Measurements from ENCODE around the gene CPN2. TPM values are rescaled to one million over a fixed set of nuclear protein-coding genes. Genes with fewer than 3 reads are reported as not detected.

The CPN2 gene, protein sequence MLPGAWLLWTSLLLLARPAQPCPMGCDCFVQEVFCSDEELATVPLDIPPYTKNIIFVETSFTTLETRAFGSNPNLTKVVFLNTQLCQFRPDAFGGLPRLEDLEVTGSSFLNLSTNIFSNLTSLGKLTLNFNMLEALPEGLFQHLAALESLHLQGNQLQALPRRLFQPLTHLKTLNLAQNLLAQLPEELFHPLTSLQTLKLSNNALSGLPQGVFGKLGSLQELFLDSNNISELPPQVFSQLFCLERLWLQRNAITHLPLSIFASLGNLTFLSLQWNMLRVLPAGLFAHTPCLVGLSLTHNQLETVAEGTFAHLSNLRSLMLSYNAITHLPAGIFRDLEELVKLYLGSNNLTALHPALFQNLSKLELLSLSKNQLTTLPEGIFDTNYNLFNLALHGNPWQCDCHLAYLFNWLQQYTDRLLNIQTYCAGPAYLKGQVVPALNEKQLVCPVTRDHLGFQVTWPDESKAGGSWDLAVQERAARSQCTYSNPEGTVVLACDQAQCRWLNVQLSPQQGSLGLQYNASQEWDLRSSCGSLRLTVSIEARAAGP
- total RNA-seq = 1 to 10 TPM in 1 of 2 donors, not detected in 1; 1.3 TPM

DNA sequence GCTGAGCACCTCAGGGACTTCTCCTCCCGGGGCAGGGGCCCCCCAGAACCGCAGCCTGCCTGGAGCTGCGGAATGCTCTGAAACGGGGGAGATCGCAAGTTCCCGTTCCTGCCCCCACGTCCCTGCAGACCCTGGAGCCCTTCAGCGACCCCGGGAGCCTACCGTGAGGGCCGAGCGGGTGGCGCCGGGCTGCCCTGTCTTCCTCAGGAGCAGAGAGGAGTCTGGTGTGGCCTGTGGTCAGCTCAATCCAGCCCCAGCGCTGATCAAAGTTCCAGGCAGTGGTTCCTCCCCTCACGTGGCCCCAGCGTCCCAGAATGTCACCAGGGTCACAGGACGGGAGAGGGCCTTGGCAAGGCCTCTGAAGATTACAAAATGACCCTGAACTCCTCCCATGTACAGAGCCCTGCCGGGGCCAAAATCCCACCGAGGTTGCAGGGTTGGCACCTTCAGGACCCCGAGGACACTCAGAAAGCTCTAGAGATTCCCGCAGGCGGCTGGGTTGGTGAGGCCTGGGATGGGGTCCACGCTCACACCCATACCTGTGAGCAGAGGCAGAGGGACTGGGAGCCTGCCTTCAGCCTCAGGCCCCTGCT, at the start of gene CPN2:
CPN2 (minus strand) TSS at position 249 of the 593 bp plus-strand sequence. CDS start 8,626 bp downstream, outside the sequence.
- intact Hi-C loops (cut with DNase I) = loop anchor here (10.0 kb wide), 1 partner anchor 686 kb away; no protein-coding TSS in a partner anchor
- WGBS = 89% methylated on average over 24 of the region's 24 CpGs
- no peak within 1 kb of the TSS for H3K4me3 ChIP-seq
- DNase-seq (ENCODE audit: low spot score) = no peak
- H3K27ac ChIP-seq = no peak within 1 kb of the TSS
- H3K36me3 ChIP-seq = no peaks in the 10 kb centered on the region
- no peaks in the 10 kb centered on the region for H3K9me3 ChIP-seq
- no peaks in the 10 kb centered on the region for H3K27me3 ChIP-seq (replicated peaks; ENCODE audit: insufficient read depth)
- TF ChIP-seq POLR2A (IDR thresholded peaks at IDR 0.05) = no peak
- TF ChIP-seq, protein P1, sequence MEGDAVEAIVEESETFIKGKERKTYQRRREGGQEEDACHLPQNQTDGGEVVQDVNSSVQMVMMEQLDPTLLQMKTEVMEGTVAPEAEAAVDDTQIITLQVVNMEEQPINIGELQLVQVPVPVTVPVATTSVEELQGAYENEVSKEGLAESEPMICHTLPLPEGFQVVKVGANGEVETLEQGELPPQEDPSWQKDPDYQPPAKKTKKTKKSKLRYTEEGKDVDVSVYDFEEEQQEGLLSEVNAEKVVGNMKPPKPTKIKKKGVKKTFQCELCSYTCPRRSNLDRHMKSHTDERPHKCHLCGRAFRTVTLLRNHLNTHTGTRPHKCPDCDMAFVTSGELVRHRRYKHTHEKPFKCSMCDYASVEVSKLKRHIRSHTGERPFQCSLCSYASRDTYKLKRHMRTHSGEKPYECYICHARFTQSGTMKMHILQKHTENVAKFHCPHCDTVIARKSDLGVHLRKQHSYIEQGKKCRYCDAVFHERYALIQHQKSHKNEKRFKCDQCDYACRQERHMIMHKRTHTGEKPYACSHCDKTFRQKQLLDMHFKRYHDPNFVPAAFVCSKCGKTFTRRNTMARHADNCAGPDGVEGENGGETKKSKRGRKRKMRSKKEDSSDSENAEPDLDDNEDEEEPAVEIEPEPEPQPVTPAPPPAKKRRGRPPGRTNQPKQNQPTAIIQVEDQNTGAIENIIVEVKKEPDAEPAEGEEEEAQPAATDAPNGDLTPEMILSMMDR (IDR thresholded peaks at IDR 0.05) = no peak
- TF ChIP-seq POLR2AphosphoS5 (IDR thresholded peaks at IDR 0.05) = no peak
- H3K4me1 ChIP-seq (replicated peaks) = no peaks in the 10 kb centered on the region

DNA sequence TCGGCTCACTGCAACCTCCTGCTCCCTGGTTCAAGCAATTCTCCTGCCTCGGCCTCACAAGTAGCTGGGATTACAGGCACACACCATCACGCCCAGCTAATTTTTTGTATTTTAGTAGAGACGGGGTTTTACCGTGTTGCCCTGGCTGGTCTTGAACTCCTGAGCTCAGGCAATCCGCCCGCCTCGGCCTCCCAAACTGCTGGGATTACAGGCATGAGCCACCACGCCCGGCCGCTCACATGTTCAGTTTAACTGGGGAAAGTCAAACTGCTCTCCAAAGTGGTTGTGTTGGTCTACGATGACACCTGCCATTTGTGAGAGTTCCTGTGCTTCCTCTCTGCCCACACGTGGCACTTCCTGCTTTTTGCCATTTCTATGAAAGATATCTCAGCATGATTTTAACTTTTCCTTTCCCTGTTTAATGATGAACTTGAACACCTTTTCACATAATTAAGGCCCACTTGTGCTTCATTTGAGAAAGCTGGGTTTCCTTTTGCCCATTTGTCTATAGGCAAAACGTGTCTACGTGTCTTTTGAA, 48.8 kb upstream of the CPN2 start:
- no peak for DNase-seq (ENCODE audit: low spot score)
- Histone ChIP-seq H3K27ac (no peak overlapping the region), H3K36me3 (no peaks in the 10 kb centered on the region), H3K4me1 (replicated peaks) (no peaks in the 10 kb centered on the region), H3K9me3 (no peaks in the 10 kb centered on the region), H3K27me3 (replicated peaks; ENCODE audit: insufficient read depth) (peaks cover 8% of the 10 kb centered on the region), H3K4me3 (no peak overlapping the region)
- 91% methylated on average over 15 of the region's 15 CpGs for WGBS
- intact Hi-C loops (cut with DNase I) = no loop called here
- TF ChIP-seq, protein P1 (IDR thresholded peaks at IDR 0.05) = no peak
- no peak for TF ChIP-seq POLR2AphosphoS5 (IDR thresholded peaks at IDR 0.05)

DNA sequence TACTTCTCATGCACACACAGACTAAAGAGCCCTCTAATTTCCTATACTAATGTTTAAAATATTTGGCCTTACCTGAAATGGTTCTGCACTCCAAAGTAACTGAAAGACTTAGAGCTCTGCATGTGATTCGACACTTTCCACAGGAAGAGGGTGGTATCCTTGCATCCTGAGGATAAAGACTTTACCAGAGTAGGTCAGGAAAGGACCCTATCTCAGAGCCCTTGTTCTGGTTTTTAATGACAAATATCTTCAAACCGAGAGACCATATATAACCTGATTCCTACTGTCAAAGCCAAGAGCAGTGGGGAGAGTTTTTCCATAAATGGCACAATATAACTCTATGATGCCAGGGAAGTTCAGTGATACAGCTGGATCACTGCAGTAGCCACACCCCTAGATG, 48.0 kb upstream of the CPN2 start, which contains the start of gene GP5:
GP5 (minus strand) TSS at position 101 of the 400 bp plus-strand sequence. CDS start 984 bp downstream, outside the sequence.
- Histone ChIP-seq H3K27me3 (replicated peaks; ENCODE audit: insufficient read depth) (peaks cover 8% of the 10 kb centered on the region), H3K4me3 (no peak within 1 kb of the TSS), H3K27ac (no peak within 1 kb of the TSS), H3K9me3 (no peaks in the 10 kb centered on the region), H3K36me3 (no peaks in the 10 kb centered on the region), H3K4me1 (replicated peaks) (no peaks in the 10 kb centered on the region)
- TF ChIP-seq POLR2A (IDR thresholded peaks at IDR 0.05) (no peak), POLR2AphosphoS5 (IDR thresholded peaks at IDR 0.05) (no peak)
- TF ChIP-seq, protein P1 (IDR thresholded peaks at IDR 0.05) = no peak
- intact Hi-C loops (cut with DNase I) = no loop called here
- no peak for DNase-seq (ENCODE audit: low spot score)
- 81% methylated on average over 2 of the region's 2 CpGs for WGBS

DNA sequence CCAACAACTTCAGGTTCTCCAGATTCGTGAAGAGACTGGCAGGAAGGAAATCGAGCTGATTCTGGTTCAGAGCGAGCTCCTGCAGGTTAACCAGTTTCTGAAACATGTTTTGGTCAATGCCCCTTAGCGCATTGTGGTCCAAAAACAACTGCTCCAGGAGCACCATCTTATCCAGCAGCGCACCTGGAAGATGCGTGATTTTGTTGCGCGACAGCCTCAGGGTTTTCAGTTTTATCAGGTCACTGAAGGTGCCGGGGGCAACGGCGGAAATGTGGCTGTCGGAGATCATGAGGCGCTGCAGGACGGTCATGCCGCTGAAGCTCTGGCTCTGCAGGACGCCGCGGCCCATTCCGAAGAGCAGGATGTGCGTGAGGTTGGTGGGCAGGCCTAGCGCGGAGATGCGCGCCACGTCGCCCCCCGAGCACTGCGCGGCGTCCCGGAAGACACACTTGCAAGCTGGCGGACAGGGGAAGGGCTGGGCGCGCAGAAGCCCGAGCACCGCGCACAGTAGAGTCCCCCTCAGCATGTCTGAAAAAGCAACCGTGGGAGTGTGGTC, 46.7 kb upstream of the CPN2 start:
- DNase-seq (ENCODE audit: low spot score) = no peak
- Histone ChIP-seq H3K36me3 (no peaks in the 10 kb centered on the region), H3K4me1 (replicated peaks) (no peaks in the 10 kb centered on the region), H3K9me3 (no peaks in the 10 kb centered on the region), H3K4me3 (no peak overlapping the region), H3K27me3 (replicated peaks; ENCODE audit: insufficient read depth) (peaks cover 8% of the 10 kb centered on the region), H3K27ac (no peak overlapping the region)
- 20% methylated on average over 34 of the region's 38 CpGs for WGBS
- intact Hi-C loops (cut with DNase I) = no loop called here
- TF ChIP-seq POLR2A (IDR thresholded peaks at IDR 0.05) (no peak), POLR2AphosphoS5 (IDR thresholded peaks at IDR 0.05) (no peak)
- TF ChIP-seq, protein P1 (IDR thresholded peaks at IDR 0.05) = no peak
